Uterus (tissue), 4 donors: ENCODE measurements around the gene OSBP. TPM values are rescaled to one million over a fixed set of nuclear protein-coding genes. Genes with fewer than 3 reads are reported as not detected.

Experiments used
- DNase-seq, 2 donors: peaks; one replicate each; pipeline ENCODE4 v3.0.0-alpha.2; 2019 to 2020
- H3K27ac ChIP-seq, 2 donors: fragments of 200-600 bp; sonication (generic); 1 replicate in 1 of 2; 2 replicates in 1 of 2; pipeline ENCODE4 v1.5.1; 2016 to 2018
- H3K27me3 ChIP-seq, 2 donors: fragments of 200-600 bp; sonication (generic); one replicate each; pipeline ENCODE4 v1.5.1; 2018 to 2019; ENCODE audit warnings: control low read depth in 1 of 2
- H3K36me3 ChIP-seq, 2 donors: fragments of 200-600 bp; sonication (generic); one replicate each; pipeline ENCODE4 v1.5.1; 2019; ENCODE audit warnings: control low read depth in 1 of 2
- H3K4me1 ChIP-seq, 2 donors: fragments of 200-600 bp; sonication (generic); one replicate each; pipeline ENCODE4 v1.5.1; 2018 to 2019; ENCODE audit warnings: control low read depth in 1 of 2
- H3K4me3 ChIP-seq, 2 donors: fragments of 200-600 bp; sonication (generic); 1 replicate in 1 of 2; 2 replicates in 1 of 2; pipeline ENCODE4 v1.5.1; 2018 to 2019; ENCODE audit warnings: mild to moderate bottlenecking in 1 of 2
- H3K9me3 ChIP-seq, 2 donors: fragments of 200-600 bp; sonication (generic); one replicate each; pipeline ENCODE4 v1.5.1; 2019; ENCODE audit warnings: control low read depth in 1 of 2
- POLR2A ChIP-seq, 2 donors: fragments of 450-650 bp; IDR thresholded peaks; one replicate each; pipeline ENCODE4 v1.6.1; 2016; ENCODE audit warnings: antibody characterized with exemption in 2 of 2, mild to moderate bottlenecking in 1 of 2, moderate library complexity in 1 of 2
- intact Hi-C: fragments of 100-400 bp; cut with DNase I; formaldehyde crosslinking; loops from one replicate; pipeline ENCODE4 v1.15.1; 2023; ENCODE audit warnings: low total_unique reads
- total RNA-seq, 4 donors: library from RNA; depleted of rRNA in 3 of 4; stranded (reverse); fragments of >200 nt in 3 of 4; gene quantifications; one replicate each; pipeline versions ENCODE4 v1.1.0 to v1.2.4, GENCODE V29; 2014 to 2023
- TF ChIP-seq, protein P1 (sequence below), 4 experiments: fragments of 200-600 bp in 2 of 4; fragments of 450-650 bp in 2 of 4; sonication (generic) in 2 of 4; IDR thresholded peaks; one replicate each; pipeline ENCODE4 v1.5.1; 2016 to 2019; ENCODE audit warnings: antibody characterized with exemption in 4 of 4, mild to moderate bottlenecking in 2 of 4, moderate library complexity in 1 of 4
- donor health status: DM: yes; HTN: yes; CAD: no.

Gene OSBP, protein sequence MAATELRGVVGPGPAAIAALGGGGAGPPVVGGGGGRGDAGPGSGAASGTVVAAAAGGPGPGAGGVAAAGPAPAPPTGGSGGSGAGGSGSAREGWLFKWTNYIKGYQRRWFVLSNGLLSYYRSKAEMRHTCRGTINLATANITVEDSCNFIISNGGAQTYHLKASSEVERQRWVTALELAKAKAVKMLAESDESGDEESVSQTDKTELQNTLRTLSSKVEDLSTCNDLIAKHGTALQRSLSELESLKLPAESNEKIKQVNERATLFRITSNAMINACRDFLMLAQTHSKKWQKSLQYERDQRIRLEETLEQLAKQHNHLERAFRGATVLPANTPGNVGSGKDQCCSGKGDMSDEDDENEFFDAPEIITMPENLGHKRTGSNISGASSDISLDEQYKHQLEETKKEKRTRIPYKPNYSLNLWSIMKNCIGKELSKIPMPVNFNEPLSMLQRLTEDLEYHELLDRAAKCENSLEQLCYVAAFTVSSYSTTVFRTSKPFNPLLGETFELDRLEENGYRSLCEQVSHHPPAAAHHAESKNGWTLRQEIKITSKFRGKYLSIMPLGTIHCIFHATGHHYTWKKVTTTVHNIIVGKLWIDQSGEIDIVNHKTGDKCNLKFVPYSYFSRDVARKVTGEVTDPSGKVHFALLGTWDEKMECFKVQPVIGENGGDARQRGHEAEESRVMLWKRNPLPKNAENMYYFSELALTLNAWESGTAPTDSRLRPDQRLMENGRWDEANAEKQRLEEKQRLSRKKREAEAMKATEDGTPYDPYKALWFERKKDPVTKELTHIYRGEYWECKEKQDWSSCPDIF
- total RNA-seq, result 10 to 100 TPM; 27.4 to 51.0 (median 41.9) TPM

DNA sequence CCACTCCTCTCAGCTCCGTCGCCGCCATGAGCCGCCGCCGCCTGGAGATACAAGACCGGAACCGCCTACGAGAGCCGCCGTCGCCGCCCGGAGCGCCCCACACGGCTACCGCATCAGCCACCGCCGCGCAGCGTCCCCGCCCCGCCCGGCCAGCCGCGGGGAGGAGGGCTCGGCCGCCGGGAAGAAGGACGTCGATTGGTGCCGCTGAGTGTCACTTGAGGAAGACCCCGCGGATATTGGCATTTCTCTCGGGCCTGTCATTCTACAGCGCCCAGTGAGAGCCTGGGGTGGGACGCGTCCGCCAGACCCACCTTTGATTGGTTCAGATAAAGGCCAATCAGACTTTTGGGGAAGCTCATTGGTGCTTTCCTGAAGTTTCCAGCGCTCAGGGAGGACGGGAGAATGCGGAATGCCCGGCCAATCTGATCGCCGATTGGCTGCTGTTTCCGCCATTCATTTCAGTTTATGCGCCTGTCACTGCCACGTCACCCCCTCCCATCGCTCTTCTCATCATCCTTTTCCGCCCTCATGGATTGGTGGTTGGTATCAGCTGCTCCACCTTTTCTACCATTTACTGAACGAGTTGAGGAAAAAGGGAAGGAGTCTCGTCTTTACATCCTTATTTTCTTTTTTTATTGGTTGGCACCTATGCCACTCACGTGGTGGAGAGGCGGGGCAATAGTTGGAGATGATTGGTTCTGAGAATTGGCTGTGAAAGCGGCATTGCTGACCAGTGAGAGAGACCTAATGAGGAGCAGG is at the start of gene OSBP:
OSBP (minus strand) TSS at position 138 of the 759 bp plus-strand sequence; CDS start at position 28, 110 bp downstream.
- H3K4me1 ChIP-seq, result peaks cover 0 to 4% of the 10 kb centered on the region in 2 donors
- H3K4me3 ChIP-seq, result peak within 1 kb of the TSS; percentile 81 to 97
- peak; percentile 100 for DNase-seq
- H3K27ac ChIP-seq, result peak within 1 kb of the TSS; percentile 97 to 99
- H3K36me3 ChIP-seq, result no peaks in the 10 kb centered on the region
- peak; percentile 76 to 90 for TF ChIP-seq POLR2A (IDR thresholded peaks at IDR 0.05)
- TF ChIP-seq, protein P1, sequence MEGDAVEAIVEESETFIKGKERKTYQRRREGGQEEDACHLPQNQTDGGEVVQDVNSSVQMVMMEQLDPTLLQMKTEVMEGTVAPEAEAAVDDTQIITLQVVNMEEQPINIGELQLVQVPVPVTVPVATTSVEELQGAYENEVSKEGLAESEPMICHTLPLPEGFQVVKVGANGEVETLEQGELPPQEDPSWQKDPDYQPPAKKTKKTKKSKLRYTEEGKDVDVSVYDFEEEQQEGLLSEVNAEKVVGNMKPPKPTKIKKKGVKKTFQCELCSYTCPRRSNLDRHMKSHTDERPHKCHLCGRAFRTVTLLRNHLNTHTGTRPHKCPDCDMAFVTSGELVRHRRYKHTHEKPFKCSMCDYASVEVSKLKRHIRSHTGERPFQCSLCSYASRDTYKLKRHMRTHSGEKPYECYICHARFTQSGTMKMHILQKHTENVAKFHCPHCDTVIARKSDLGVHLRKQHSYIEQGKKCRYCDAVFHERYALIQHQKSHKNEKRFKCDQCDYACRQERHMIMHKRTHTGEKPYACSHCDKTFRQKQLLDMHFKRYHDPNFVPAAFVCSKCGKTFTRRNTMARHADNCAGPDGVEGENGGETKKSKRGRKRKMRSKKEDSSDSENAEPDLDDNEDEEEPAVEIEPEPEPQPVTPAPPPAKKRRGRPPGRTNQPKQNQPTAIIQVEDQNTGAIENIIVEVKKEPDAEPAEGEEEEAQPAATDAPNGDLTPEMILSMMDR (IDR thresholded peaks at IDR 0.05), result peak in 2 of 4 experiments; percentile 7 to 42
- intact Hi-C loops, result loop anchor here (10.0 kb wide), 1 partner anchor 49 kb away; the partner anchor contains the start of gene PATL1
- H3K27me3 ChIP-seq, result no peaks in the 10 kb centered on the region
- H3K9me3 ChIP-seq, result no peaks in the 10 kb centered on the region

DNA sequence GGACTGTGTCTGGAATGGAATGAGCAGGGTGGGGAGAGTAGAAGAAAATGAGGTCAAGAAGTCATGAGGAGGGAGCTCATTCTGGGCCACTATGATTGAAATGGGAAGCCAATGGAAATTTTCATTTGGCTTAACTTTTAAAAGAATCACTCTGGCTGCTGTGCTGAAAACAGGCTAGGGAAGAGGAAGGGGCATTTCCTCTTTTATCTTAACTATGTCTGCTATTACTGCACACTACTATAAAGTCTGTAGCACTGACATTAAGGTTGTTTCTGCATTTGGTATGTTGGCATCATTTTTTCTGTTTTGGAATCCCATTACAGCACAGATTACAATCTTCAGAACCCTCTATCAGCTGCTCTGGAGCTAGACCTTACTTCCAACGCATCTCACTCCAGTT is 45.0 kb upstream of the OSBP start:
- H3K4me1 ChIP-seq, result peaks cover 0 to 4% of the 10 kb centered on the region in 2 donors
- no peaks in the 10 kb centered on the region for H3K9me3 ChIP-seq
- H3K27ac ChIP-seq, result no peak overlapping the region
- DNase-seq, result no peak
- TF ChIP-seq POLR2A (IDR thresholded peaks at IDR 0.05), result no peak
- H3K27me3 ChIP-seq, result no peaks in the 10 kb centered on the region
- intact Hi-C loops, result loop anchor here (10.0 kb wide), 1 partner anchor 46 kb away; the partner anchor contains the start of gene OSBP
- H3K36me3 ChIP-seq, result no peaks in the 10 kb centered on the region
- H3K4me3 ChIP-seq, result no peak overlapping the region

DNA sequence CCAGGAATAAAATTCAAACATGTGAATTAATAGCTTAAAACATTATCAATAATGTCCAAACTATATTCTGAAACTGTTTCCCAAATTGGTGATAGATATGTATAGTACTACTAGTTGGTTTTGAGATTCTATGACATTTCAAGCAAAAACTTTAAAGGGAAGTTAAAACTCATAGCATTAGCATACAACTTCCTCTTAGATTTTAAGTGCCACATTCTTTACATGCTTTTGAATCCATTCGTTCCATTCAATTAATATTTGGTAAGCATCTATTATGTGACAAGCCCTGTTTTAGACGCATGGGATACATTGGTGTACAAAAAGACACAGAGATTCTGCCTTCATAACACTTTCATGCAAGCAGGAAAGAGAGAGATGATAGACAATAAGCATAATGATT is 44.4 kb upstream of the OSBP start:
- no peak for TF ChIP-seq POLR2A (IDR thresholded peaks at IDR 0.05)
- TF ChIP-seq, protein P1 (IDR thresholded peaks at IDR 0.05), result no peak
- H3K4me3 ChIP-seq, result no peak overlapping the region
- peaks cover 0 to 4% of the 10 kb centered on the region in 2 donors for H3K4me1 ChIP-seq
- no peak overlapping the region for H3K27ac ChIP-seq
- DNase-seq, result no peak
- H3K9me3 ChIP-seq, result no peaks in the 10 kb centered on the region
- H3K36me3 ChIP-seq, result no peaks in the 10 kb centered on the region
- intact Hi-C loops, result loop anchor here (10.0 kb wide), 1 partner anchor 45 kb away; the partner anchor contains the start of gene OSBP
- H3K27me3 ChIP-seq, result no peaks in the 10 kb centered on the region

DNA sequence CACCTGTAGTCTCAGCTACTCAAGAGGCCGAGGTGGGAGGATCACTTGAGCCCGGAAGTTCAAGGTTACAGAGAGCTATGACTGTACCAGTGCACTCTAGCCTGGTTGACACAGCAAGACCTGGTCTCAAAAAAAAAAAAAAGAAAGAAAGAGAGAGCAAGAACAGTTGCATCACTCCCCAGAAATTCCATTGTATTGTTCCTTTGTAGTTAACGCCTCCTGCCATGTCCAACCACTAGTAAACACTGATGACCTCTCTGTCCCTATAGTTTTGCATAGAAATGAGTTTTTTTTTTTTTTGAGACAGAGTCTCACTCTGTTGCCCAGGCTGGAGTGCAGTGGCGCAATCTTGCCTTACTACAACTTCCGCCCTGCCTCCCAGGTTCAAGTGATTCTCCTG is 42.5 kb upstream of the OSBP start:
- H3K4me3 ChIP-seq, result no peak overlapping the region
- no peak for TF ChIP-seq POLR2A (IDR thresholded peaks at IDR 0.05)
- TF ChIP-seq, protein P1 (IDR thresholded peaks at IDR 0.05), result no peak
- H3K36me3 ChIP-seq, result no peaks in the 10 kb centered on the region
- H3K27me3 ChIP-seq, result no peaks in the 10 kb centered on the region
- no peaks in the 10 kb centered on the region for H3K9me3 ChIP-seq
- DNase-seq, result no peak
- peaks cover 0 to 4% of the 10 kb centered on the region in 2 donors for H3K4me1 ChIP-seq
- intact Hi-C loops, result no loop called here
- no peak overlapping the region for H3K27ac ChIP-seq

DNA sequence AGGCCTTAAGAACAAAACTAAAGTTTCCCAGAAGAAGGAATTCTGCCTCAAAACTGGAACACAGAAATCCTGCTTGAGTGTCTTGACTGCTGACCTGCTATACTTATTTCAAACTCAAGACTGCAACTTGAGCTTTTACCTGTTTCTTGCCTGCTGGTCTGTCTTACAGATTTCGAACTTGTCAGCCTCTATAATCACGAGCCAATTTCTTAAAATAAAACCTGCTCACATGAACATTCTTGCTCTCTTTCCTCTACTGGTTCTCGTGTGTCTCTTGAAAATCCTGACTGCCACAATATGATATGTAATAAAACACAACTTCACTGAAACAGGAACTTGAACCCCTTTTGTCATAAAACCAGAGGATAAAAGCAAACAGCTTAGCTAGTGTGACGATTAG is 39.3 kb upstream of the OSBP start:
- no peak for DNase-seq
- Histone ChIP-seq H3K27me3 (no peaks in the 10 kb centered on the region), H3K36me3 (no peaks in the 10 kb centered on the region), H3K9me3 (no peaks in the 10 kb centered on the region), H3K4me1 (no peaks in the 10 kb centered on the region), H3K27ac (no peak overlapping the region), H3K4me3 (no peak overlapping the region)
- TF ChIP-seq, protein P1 (IDR thresholded peaks at IDR 0.05), result no peak
- TF ChIP-seq POLR2A (IDR thresholded peaks at IDR 0.05), result no peak
- intact Hi-C loops, result no loop called here
